Measurements from ENCODE around the gene POM121L2. TPM values are rescaled to one million over a fixed set of nuclear protein-coding genes. Genes with fewer than 3 reads are reported as not detected.

The POM121L2 gene
- total RNA-seq, 1 experiment from 2014 or later = not detected

DNA sequence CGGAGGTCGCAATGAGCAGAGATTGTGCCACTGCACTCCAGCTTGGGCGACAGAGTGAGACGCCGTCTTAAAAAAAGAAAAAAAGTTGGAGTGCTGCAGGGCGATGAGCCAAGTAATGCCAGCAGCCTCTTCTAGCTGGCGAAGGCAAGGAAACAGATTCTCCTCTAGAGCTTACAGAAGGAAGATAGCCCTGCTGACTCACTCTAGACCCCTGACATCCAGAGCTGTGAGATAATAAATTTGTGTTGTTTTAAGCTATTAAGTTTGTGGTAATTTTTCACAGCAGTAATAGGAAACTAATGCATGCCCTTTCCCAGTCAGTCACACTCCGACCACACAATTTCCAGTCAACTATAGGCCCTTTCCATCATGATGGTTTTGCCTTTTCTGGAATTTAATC lies 48.2 kb downstream of the POM121L2 start:
- H3K4me2 ChIP-seq (ENCODE audit: low read length) = no peak overlapping the region
- H3K9ac ChIP-seq (ENCODE audit: low read length) = no peak overlapping the region
- intact Hi-C loops (cut with micrococcal nuclease) = no loop called here
- H3K9me3 ChIP-seq (ENCODE audit: control insufficient read depth in 1 of 2, insufficient read depth in 1 of 2, low read depth in 1 of 2, low read length in 2 of 2) = no peaks in the 10 kb centered on the region
- ChIA-PET POLR2A (no interaction called here), CTCF (interaction anchor here (1.5 kb wide), 1 partner anchor 12 kb away, joined by 7 read pairs; no protein-coding TSS in a partner anchor), RAD21 (ENCODE audit: low non-redundant PET in 1 of 2, low total read pairs in 2 of 2, uncharacterized antibody in 2 of 2, unreplicated experiment in 2 of 2) (no interaction called here)
- TF ChIP-seq SIN3A (IDR thresholded peaks at IDR 0.05; ENCODE audit: low read depth) = no peak
- no peak for TF ChIP-seq POLR2AphosphoS5 (IDR thresholded peaks at IDR 0.05; ENCODE audit: low read depth, low read length)
- no peak for TF ChIP-seq EGR1 (IDR thresholded peaks at IDR 0.05; ENCODE audit: low read depth)
- TF ChIP-seq, protein P1, sequence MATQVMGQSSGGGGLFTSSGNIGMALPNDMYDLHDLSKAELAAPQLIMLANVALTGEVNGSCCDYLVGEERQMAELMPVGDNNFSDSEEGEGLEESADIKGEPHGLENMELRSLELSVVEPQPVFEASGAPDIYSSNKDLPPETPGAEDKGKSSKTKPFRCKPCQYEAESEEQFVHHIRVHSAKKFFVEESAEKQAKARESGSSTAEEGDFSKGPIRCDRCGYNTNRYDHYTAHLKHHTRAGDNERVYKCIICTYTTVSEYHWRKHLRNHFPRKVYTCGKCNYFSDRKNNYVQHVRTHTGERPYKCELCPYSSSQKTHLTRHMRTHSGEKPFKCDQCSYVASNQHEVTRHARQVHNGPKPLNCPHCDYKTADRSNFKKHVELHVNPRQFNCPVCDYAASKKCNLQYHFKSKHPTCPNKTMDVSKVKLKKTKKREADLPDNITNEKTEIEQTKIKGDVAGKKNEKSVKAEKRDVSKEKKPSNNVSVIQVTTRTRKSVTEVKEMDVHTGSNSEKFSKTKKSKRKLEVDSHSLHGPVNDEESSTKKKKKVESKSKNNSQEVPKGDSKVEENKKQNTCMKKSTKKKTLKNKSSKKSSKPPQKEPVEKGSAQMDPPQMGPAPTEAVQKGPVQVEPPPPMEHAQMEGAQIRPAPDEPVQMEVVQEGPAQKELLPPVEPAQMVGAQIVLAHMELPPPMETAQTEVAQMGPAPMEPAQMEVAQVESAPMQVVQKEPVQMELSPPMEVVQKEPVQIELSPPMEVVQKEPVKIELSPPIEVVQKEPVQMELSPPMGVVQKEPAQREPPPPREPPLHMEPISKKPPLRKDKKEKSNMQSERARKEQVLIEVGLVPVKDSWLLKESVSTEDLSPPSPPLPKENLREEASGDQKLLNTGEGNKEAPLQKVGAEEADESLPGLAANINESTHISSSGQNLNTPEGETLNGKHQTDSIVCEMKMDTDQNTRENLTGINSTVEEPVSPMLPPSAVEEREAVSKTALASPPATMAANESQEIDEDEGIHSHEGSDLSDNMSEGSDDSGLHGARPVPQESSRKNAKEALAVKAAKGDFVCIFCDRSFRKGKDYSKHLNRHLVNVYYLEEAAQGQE (IDR thresholded peaks at IDR 0.05; ENCODE audit: low read depth) = no peak
- no peak for TF ChIP-seq TCF7L2 (IDR thresholded peaks at IDR 0.05; ENCODE audit: borderline replicate concordance, extremely low read depth, insufficient read depth, insufficient read length)
- TF ChIP-seq, protein P2, sequence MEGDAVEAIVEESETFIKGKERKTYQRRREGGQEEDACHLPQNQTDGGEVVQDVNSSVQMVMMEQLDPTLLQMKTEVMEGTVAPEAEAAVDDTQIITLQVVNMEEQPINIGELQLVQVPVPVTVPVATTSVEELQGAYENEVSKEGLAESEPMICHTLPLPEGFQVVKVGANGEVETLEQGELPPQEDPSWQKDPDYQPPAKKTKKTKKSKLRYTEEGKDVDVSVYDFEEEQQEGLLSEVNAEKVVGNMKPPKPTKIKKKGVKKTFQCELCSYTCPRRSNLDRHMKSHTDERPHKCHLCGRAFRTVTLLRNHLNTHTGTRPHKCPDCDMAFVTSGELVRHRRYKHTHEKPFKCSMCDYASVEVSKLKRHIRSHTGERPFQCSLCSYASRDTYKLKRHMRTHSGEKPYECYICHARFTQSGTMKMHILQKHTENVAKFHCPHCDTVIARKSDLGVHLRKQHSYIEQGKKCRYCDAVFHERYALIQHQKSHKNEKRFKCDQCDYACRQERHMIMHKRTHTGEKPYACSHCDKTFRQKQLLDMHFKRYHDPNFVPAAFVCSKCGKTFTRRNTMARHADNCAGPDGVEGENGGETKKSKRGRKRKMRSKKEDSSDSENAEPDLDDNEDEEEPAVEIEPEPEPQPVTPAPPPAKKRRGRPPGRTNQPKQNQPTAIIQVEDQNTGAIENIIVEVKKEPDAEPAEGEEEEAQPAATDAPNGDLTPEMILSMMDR (IDR thresholded peaks at IDR 0.05 in 2 of 3, conservative IDR thresholded peaks at IDR 0.05 in 1 of 3; ENCODE audit: borderline replicate concordance in 1 of 3, insufficient read depth in 1 of 3, low read depth in 2 of 3, low read length in 2 of 3) = no peak
- TF ChIP-seq CBX3 (IDR thresholded peaks at IDR 0.05; ENCODE audit: low read depth) = no peak
- TF ChIP-seq CEBPB (IDR thresholded peaks at IDR 0.05; ENCODE audit: low read depth) = no peak
- TF ChIP-seq POLR2A (IDR thresholded peaks at IDR 0.05; ENCODE audit: borderline replicate concordance, extremely low read depth, insufficient read depth, insufficient read length) = no peak
- no peak for TF ChIP-seq RAD21 (IDR thresholded peaks at IDR 0.05; ENCODE audit: low read depth)
- no peak for TF ChIP-seq EZH2phosphoT487 (IDR thresholded peaks at IDR 0.05; ENCODE audit: borderline replicate concordance)
- no peak for TF ChIP-seq EZH2 (IDR thresholded peaks at IDR 0.05)
- no peak for TF ChIP-seq ZFX (IDR thresholded peaks at IDR 0.05)
- TF ChIP-seq SRF (IDR thresholded peaks at IDR 0.05; ENCODE audit: low read depth) = no peak
- TF ChIP-seq YY1 (IDR thresholded peaks at IDR 0.05; ENCODE audit: extremely low read depth, insufficient replicate concordance, low read depth, low read length) = no peak
- no peak for TF ChIP-seq ZBTB33 (IDR thresholded peaks at IDR 0.05; ENCODE audit: extremely low read depth, insufficient replicate concordance, low read length)
- TF ChIP-seq, protein P3, sequence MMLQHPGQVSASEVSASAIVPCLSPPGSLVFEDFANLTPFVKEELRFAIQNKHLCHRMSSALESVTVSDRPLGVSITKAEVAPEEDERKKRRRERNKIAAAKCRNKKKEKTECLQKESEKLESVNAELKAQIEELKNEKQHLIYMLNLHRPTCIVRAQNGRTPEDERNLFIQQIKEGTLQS (IDR thresholded peaks at IDR 0.05) = no peak
- H3K27me3 ChIP-seq (ENCODE audit: insufficient read depth, low read length) = no peaks in the 10 kb centered on the region
- no peak overlapping the region for H3K4me3 ChIP-seq (replicated peaks in 1 of 2; ENCODE audit: low read depth in 1 of 2, low read length in 2 of 2)
- H3K9me2 ChIP-seq (ENCODE audit: insufficient read depth) = no peaks in the 10 kb centered on the region
- DNase-seq (ENCODE audit: low read depth, low spot score) = no peak
- no peak overlapping the region for H3K27ac ChIP-seq (ENCODE audit: low read depth, low read length)
- no peaks in the 10 kb centered on the region for H3K79me2 ChIP-seq (ENCODE audit: insufficient read depth, low read length)
- no peaks in the 10 kb centered on the region for H4K20me1 ChIP-seq (ENCODE audit: insufficient read depth)
- no TSS peak for BruUV-seq (replicated peaks)
- H2AFZ ChIP-seq (ENCODE audit: low read depth, low read length, poor library complexity, severe bottlenecking) = no peak overlapping the region
- H3K36me3 ChIP-seq (ENCODE audit: control insufficient read depth in 1 of 2, insufficient read depth in 2 of 2, low read length in 2 of 2) = no peaks in the 10 kb centered on the region
- ATAC-seq = no peak
- H3K4me1 ChIP-seq (ENCODE audit: control insufficient read depth in 1 of 2, insufficient read depth in 2 of 2, low read length in 2 of 2) = no peaks in the 10 kb centered on the region
